ENCODE results near the gene RNF8. TPM values are rescaled to one million over a fixed set of nuclear protein-coding genes. Genes with fewer than 3 reads are reported as not detected.
"Not testable (repeated sequence)": the region's sequence is repeated elsewhere in the genome, so short reads cannot be mapped to it uniquely, and the experiment has no call there.

Gene RNF8
- total RNA-seq, 2 donors from 2014 or later: 8.5 to 12.0 TPM

GRCh38 chr6:37331047-37331446 lies 22.7 kb upstream of the RNF8 start:
- Mint-ChIP-seq H3K4me3 (no peak overlapping the region), H3K27me3 (no peaks in the 10 kb centered on the region), H3K36me3 (ENCODE audit: low read depth) (peaks cover 2% of the 10 kb centered on the region), H3K4me1 (peaks cover 5% of the 10 kb centered on the region), H3K27ac (no peak overlapping the region)
- DNase-seq: no peak
- no peaks in the 10 kb centered on the region for H3K9me3 ChIP-seq (ENCODE audit: control insufficient read depth, low read length, poor library complexity, severe bottlenecking)
- no peak for ATAC-seq

GRCh38 chr6:37332894-37333293 lies 20.9 kb upstream of the RNF8 start:
- Mint-ChIP-seq H3K36me3 (ENCODE audit: low read depth) (peaks cover 2% of the 10 kb centered on the region), H3K4me1 (peaks cover 3% of the 10 kb centered on the region), H3K27me3 (no peaks in the 10 kb centered on the region), H3K4me3 (no peak overlapping the region), H3K27ac (no peak overlapping the region)
- H3K9me3 ChIP-seq (ENCODE audit: control insufficient read depth, low read length, poor library complexity, severe bottlenecking): no peaks in the 10 kb centered on the region
- DNase-seq: no peak
- no peak for ATAC-seq

- ATAC-seq (no peak), DNase-seq (no peak)
- no peaks in the 10 kb centered on the region for H3K9me3 ChIP-seq (ENCODE audit: control insufficient read depth, low read length, poor library complexity, severe bottlenecking)
- Mint-ChIP-seq H3K4me3 (no peak overlapping the region), H3K27me3 (no peaks in the 10 kb centered on the region), H3K27ac (no peak overlapping the region), H3K36me3 (ENCODE audit: low read depth) (peaks cover 2% of the 10 kb centered on the region), H3K4me1 (peaks cover 3% of the 10 kb centered on the region)
These were observed 19.7 kb upstream of the RNF8 start for GRCh38 chr6:37334047-37334446.

GRCh38 chr6:37338317-37338716 lies 15.5 kb upstream of the RNF8 start:
- not testable (repeated sequence) for H3K4me3 Mint-ChIP-seq; H3K27ac Mint-ChIP-seq; H3K36me3 Mint-ChIP-seq (ENCODE audit: low read depth); H3K9me3 ChIP-seq (ENCODE audit: control insufficient read depth, low read length, poor library complexity, severe bottlenecking); DNase-seq; ATAC-seq; H3K27me3 Mint-ChIP-seq; H3K4me1 Mint-ChIP-seq

- Mint-ChIP-seq H3K27ac (no peak overlapping the region), H3K4me3 (no peak overlapping the region), H3K27me3 (peaks cover 6% of the 10 kb centered on the region), H3K4me1 (no peaks in the 10 kb centered on the region), H3K36me3 (ENCODE audit: low read depth) (no peaks in the 10 kb centered on the region)
- H3K9me3 ChIP-seq (ENCODE audit: control insufficient read depth, low read length, poor library complexity, severe bottlenecking): no peaks in the 10 kb centered on the region
- ATAC-seq (no peak), DNase-seq (no peak)
These were observed 15.0 kb upstream of the RNF8 start for GRCh38 chr6:37338745-37339255.

- Mint-ChIP-seq H3K36me3 (ENCODE audit: low read depth) (no peaks in the 10 kb centered on the region), H3K27me3 (peaks cover 15% of the 10 kb centered on the region), H3K4me3 (no peak overlapping the region), H3K4me1 (no peaks in the 10 kb centered on the region), H3K27ac (no peak overlapping the region)
- no peaks in the 10 kb centered on the region for H3K9me3 ChIP-seq (ENCODE audit: control insufficient read depth, low read length, poor library complexity, severe bottlenecking)
- DNase-seq: no peak
- no peak for ATAC-seq
These were observed 13.8 kb upstream of the RNF8 start for GRCh38 chr6:37339741-37340638.

GRCh38 chr6:37340639-37340943 lies 13.2 kb upstream of the RNF8 start:
- DNase-seq (no peak), ATAC-seq (no peak)
- Mint-ChIP-seq H3K4me3 (no peak overlapping the region), H3K36me3 (ENCODE audit: low read depth) (no peaks in the 10 kb centered on the region), H3K4me1 (no peaks in the 10 kb centered on the region), H3K27me3 (peaks cover 15% of the 10 kb centered on the region), H3K27ac (no peak overlapping the region)
- H3K9me3 ChIP-seq (ENCODE audit: control insufficient read depth, low read length, poor library complexity, severe bottlenecking): no peaks in the 10 kb centered on the region

GRCh38 chr6:37343248-37343647 lies 10.5 kb upstream of the RNF8 start:
- DNase-seq: no peak
- ATAC-seq: no peak
- no peaks in the 10 kb centered on the region for H3K9me3 ChIP-seq (ENCODE audit: control insufficient read depth, low read length, poor library complexity, severe bottlenecking)
- H3K4me3 Mint-ChIP-seq: no peak overlapping the region
- H3K36me3 Mint-ChIP-seq (ENCODE audit: low read depth): no peaks in the 10 kb centered on the region
- H3K4me1 Mint-ChIP-seq: peaks cover 2% of the 10 kb centered on the region
- peaks cover 21% of the 10 kb centered on the region for H3K27me3 Mint-ChIP-seq
- H3K27ac Mint-ChIP-seq: no peak overlapping the region

- peak overlapping the region; percentile 43 for H3K27ac Mint-ChIP-seq
- no peak for ATAC-seq
- H3K4me3 Mint-ChIP-seq: no peak overlapping the region
- H3K36me3 Mint-ChIP-seq (ENCODE audit: low read depth): no peaks in the 10 kb centered on the region
- peaks cover 2% of the 10 kb centered on the region for H3K4me1 Mint-ChIP-seq
- peaks cover 21% of the 10 kb centered on the region for H3K27me3 Mint-ChIP-seq
- H3K9me3 ChIP-seq (ENCODE audit: control insufficient read depth, low read length, poor library complexity, severe bottlenecking): no peaks in the 10 kb centered on the region
- DNase-seq: no peak
These were observed 9.5 kb upstream of the RNF8 start for GRCh38 chr6:37344308-37344707.

GRCh38 chr6:37345804-37346203 lies 8.0 kb upstream of the RNF8 start:
- peaks cover 21% of the 10 kb centered on the region for H3K27me3 Mint-ChIP-seq
- not testable (repeated sequence) for H3K4me1 Mint-ChIP-seq; H3K36me3 Mint-ChIP-seq (ENCODE audit: low read depth); H3K4me3 Mint-ChIP-seq; DNase-seq; H3K9me3 ChIP-seq (ENCODE audit: control insufficient read depth, low read length, poor library complexity, severe bottlenecking); ATAC-seq; H3K27ac Mint-ChIP-seq

- ATAC-seq (no peak), DNase-seq (no peak)
- Mint-ChIP-seq H3K27ac (no peak overlapping the region), H3K4me3 (no peak overlapping the region), H3K4me1 (peaks cover 2% of the 10 kb centered on the region), H3K27me3 (peaks cover 21% of the 10 kb centered on the region), H3K36me3 (ENCODE audit: low read depth) (no peaks in the 10 kb centered on the region)
- no peaks in the 10 kb centered on the region for H3K9me3 ChIP-seq (ENCODE audit: control insufficient read depth, low read length, poor library complexity, severe bottlenecking)
These were observed 6.6 kb upstream of the RNF8 start for GRCh38 chr6:37347177-37347576.

GRCh38 chr6:37347670-37348111 lies 6.1 kb upstream of the RNF8 start:
- no peaks in the 10 kb centered on the region for H3K36me3 Mint-ChIP-seq (ENCODE audit: low read depth)
- ATAC-seq (no peak), DNase-seq (no peak)
- peaks cover 2% of the 10 kb centered on the region for H3K4me1 Mint-ChIP-seq
- H3K27ac Mint-ChIP-seq: no peak overlapping the region
- H3K27me3 Mint-ChIP-seq: peaks cover 21% of the 10 kb centered on the region
- no peak overlapping the region for H3K4me3 Mint-ChIP-seq
- H3K9me3 ChIP-seq (ENCODE audit: control insufficient read depth, low read length, poor library complexity, severe bottlenecking): no peaks in the 10 kb centered on the region

GRCh38 chr6:37351027-37351426 lies 2.8 kb upstream of the RNF8 start:
- H3K36me3 Mint-ChIP-seq (ENCODE audit: low read depth): peaks cover 3% of the 10 kb centered on the region
- no peak overlapping the region for H3K4me3 Mint-ChIP-seq
- H3K27me3 Mint-ChIP-seq: peaks cover 7% of the 10 kb centered on the region
- DNase-seq: no peak
- no peak overlapping the region for H3K27ac Mint-ChIP-seq
- H3K9me3 ChIP-seq (ENCODE audit: control insufficient read depth, low read length, poor library complexity, severe bottlenecking): no peaks in the 10 kb centered on the region
- ATAC-seq: no peak
- peaks cover 22% of the 10 kb centered on the region for H3K4me1 Mint-ChIP-seq

- H3K9me3 ChIP-seq (ENCODE audit: control insufficient read depth, low read length, poor library complexity, severe bottlenecking): no peaks in the 10 kb centered on the region
- H3K27ac Mint-ChIP-seq: no peak overlapping the region
- ATAC-seq (no peak), DNase-seq (no peak)
- peaks cover 21% of the 10 kb centered on the region for H3K4me1 Mint-ChIP-seq
- no peaks in the 10 kb centered on the region for H3K27me3 Mint-ChIP-seq
- peaks cover 3% of the 10 kb centered on the region for H3K36me3 Mint-ChIP-seq (ENCODE audit: low read depth)
- peak overlapping the region; percentile 83 for H3K4me3 Mint-ChIP-seq
These were observed 1.4 kb upstream of the RNF8 start for GRCh38 chr6:37352384-37352783.

Data from T-helper 17 cell (primary cell).